ENCODE results near the gene MRAP.

The MRAP gene

DNA sequence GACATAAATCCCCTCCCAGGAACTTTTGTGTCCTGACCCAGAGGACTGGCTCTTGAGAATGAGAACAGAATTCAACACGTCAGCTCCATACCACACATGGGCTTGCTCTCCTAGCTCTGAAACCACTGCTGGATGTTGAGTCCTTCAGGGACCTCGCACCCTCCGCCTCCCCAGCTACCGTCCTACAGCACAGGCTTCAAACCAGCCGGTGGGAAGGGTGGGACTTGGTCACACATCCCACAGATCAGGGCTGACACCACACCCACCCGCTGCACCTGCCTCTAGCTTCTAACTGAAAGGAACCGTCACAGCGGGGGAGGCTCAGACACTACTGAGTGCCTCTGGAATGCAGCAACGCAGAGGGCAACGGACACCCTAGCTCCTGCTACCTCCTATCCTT is 24.0 kb downstream of the MRAP start:
- no peaks in the 10 kb centered on the region for H3K9me3 Mint-ChIP-seq
- peaks cover 49% of the 10 kb centered on the region for H3K36me3 Mint-ChIP-seq (ENCODE audit: low read depth)
- H3K4me1 Mint-ChIP-seq (ENCODE audit: low read depth), result no peaks in the 10 kb centered on the region
- H3K4me3 Mint-ChIP-seq, result no peak overlapping the region
- H3K27me3 Mint-ChIP-seq (ENCODE audit: low read depth), result no peaks in the 10 kb centered on the region
- H3K27ac Mint-ChIP-seq, result no peak overlapping the region

- Mint-ChIP-seq H3K36me3 (ENCODE audit: low read depth) (peaks cover 41% of the 10 kb centered on the region), H3K27ac (no peak overlapping the region), H3K27me3 (ENCODE audit: low read depth) (no peaks in the 10 kb centered on the region), H3K9me3 (no peaks in the 10 kb centered on the region), H3K4me3 (no peak overlapping the region), H3K4me1 (ENCODE audit: low read depth) (no peaks in the 10 kb centered on the region)
These were observed 27.1 kb downstream of the MRAP start for GRCh38 chr21:32325706-32326105.

GRCh38 chr21:32328595-32328994 is 29.9 kb downstream of the MRAP start:
- no peak overlapping the region for H3K27ac Mint-ChIP-seq
- H3K9me3 Mint-ChIP-seq, result no peaks in the 10 kb centered on the region
- H3K4me1 Mint-ChIP-seq (ENCODE audit: low read depth), result peaks cover 2% of the 10 kb centered on the region

GRCh38 chr21:32329331-32329730 is 30.7 kb downstream of the MRAP start:
- Mint-ChIP-seq H3K36me3 (ENCODE audit: low read depth) (peaks cover 54% of the 10 kb centered on the region), H3K27me3 (ENCODE audit: low read depth) (no peaks in the 10 kb centered on the region), H3K27ac (no peak overlapping the region), H3K9me3 (no peaks in the 10 kb centered on the region), H3K4me3 (no peak overlapping the region), H3K4me1 (ENCODE audit: low read depth) (peaks cover 2% of the 10 kb centered on the region)

More at GRCh38 chr21:32328595-32328994, 29.9 kb downstream of the MRAP start:
- Mint-ChIP-seq H3K4me3 (no peak overlapping the region), H3K36me3 (ENCODE audit: low read depth) (peaks cover 55% of the 10 kb centered on the region), H3K27me3 (ENCODE audit: low read depth) (no peaks in the 10 kb centered on the region)

DNA sequence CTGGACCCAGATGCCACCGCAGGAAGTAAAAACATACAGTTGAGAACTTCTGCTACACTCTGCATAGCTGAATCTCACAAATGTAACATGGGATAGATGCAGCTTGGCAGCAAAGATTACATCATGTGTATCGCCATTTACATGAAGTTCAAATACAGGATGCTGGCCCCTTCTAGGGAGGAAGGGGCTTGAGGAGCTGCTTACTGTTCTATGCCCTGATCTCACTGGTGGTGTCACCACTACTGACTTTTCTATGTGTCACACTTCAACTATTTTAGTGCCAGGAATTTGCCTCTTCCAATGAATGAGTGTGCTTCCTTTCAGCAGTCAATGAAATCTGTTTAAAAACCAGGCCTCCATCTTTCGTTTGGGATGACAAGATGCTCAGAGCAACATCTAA is 31.1 kb downstream of the MRAP start:
- H3K36me3 Mint-ChIP-seq (ENCODE audit: low read depth), result peaks cover 51% of the 10 kb centered on the region
- peaks cover 2% of the 10 kb centered on the region for H3K4me1 Mint-ChIP-seq (ENCODE audit: low read depth)

DNA sequence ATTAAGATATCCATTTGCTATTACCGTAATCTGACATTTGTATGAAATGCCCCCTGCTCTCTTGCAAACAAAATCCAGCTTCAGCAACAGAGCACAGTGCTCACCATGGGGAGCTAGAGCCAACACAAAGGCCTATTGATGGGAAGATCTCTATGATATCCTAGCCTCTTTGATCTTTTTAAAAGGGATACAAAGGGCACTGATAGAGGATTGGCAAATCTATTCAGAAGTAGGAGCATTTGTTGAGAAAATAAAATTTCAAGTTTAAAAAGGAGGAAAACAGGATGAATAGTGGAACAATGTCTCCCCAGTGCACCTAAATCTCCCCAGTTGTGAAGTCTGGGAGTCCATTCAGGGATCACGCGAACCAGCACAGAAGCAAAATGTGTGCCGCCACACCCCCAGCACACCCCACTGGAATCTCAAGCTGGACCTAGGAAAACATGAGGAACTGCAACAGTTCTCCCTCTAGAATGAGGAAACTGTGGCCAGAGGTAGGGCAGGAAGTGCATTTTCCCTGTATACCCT is 32.2 kb downstream of the MRAP start:
- no peak overlapping the region for H3K4me3 Mint-ChIP-seq

More for the DNA sequence above, 31.1 kb downstream of the MRAP start:
- Mint-ChIP-seq H3K4me3 (no peak overlapping the region), H3K27me3 (ENCODE audit: low read depth) (no peaks in the 10 kb centered on the region), H3K27ac (no peak overlapping the region), H3K9me3 (no peaks in the 10 kb centered on the region)

GRCh38 chr21:32331444-32332305 is 33.0 kb downstream of the MRAP start:
- Mint-ChIP-seq H3K9me3 (no peaks in the 10 kb centered on the region), H3K27me3 (ENCODE audit: low read depth) (no peaks in the 10 kb centered on the region), H3K36me3 (ENCODE audit: low read depth) (peaks cover 50% of the 10 kb centered on the region), H3K27ac (no peak overlapping the region), H3K4me3 (no peak overlapping the region), H3K4me1 (ENCODE audit: low read depth) (peaks cover 2% of the 10 kb centered on the region)

More for the DNA sequence above, 32.2 kb downstream of the MRAP start:
- no peaks in the 10 kb centered on the region for H3K9me3 Mint-ChIP-seq
- H3K36me3 Mint-ChIP-seq (ENCODE audit: low read depth), result peaks cover 51% of the 10 kb centered on the region
- peaks cover 2% of the 10 kb centered on the region for H3K4me1 Mint-ChIP-seq (ENCODE audit: low read depth)
- no peak overlapping the region for H3K27ac Mint-ChIP-seq
- no peaks in the 10 kb centered on the region for H3K27me3 Mint-ChIP-seq (ENCODE audit: low read depth)

GRCh38 chr21:32332463-32332951 is 33.9 kb downstream of the MRAP start:
- no peak overlapping the region for H3K4me3 Mint-ChIP-seq
- peaks cover 2% of the 10 kb centered on the region for H3K4me1 Mint-ChIP-seq (ENCODE audit: low read depth)
- no peaks in the 10 kb centered on the region for H3K27me3 Mint-ChIP-seq (ENCODE audit: low read depth)
- peaks cover 51% of the 10 kb centered on the region for H3K36me3 Mint-ChIP-seq (ENCODE audit: low read depth)
- no peaks in the 10 kb centered on the region for H3K9me3 Mint-ChIP-seq
- no peak overlapping the region for H3K27ac Mint-ChIP-seq

DNA sequence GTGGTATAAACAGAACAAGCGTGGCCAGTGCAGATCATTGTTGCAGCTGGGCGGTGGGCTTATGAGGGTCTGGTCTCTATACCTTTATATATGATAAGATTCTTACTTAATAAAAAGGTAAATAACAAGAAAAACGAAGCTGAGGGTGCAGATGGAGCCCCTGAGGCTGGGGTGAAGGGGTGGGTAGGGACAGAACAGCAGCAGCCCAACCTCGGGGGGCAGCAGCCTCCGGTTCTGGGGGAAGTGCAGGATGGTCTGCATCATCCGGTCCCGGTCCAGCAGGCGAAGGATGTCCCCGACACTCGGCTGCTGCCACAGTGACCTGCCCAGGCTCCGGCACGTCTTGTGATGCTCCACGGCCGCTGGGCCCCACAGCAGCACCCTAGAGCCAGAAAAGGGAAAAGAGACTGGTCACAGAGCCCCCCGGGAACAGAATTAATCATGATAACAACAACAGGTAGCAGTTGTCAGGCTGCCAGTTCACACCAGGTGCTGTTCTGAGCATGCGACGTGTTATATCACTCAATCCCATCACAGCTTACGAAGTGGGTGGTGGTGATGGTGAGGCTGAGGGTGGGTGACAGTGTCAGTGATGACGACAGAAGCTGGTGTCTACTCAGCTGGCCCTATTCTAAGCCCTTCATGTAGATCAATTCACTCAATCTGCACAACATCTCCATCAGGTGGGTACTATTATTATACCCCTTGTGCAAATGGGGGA is 35.5 kb downstream of the MRAP start:
- Mint-ChIP-seq H3K27ac (no peak overlapping the region), H3K36me3 (ENCODE audit: low read depth) (peaks cover 56% of the 10 kb centered on the region), H3K4me1 (ENCODE audit: low read depth) (peaks cover 2% of the 10 kb centered on the region), H3K27me3 (ENCODE audit: low read depth) (no peaks in the 10 kb centered on the region), H3K4me3 (no peak overlapping the region), H3K9me3 (no peaks in the 10 kb centered on the region)

- Mint-ChIP-seq H3K4me3 (no peak overlapping the region), H3K27me3 (ENCODE audit: low read depth) (no peaks in the 10 kb centered on the region), H3K4me1 (ENCODE audit: low read depth) (peaks cover 2% of the 10 kb centered on the region), H3K27ac (no peak overlapping the region), H3K9me3 (no peaks in the 10 kb centered on the region), H3K36me3 (ENCODE audit: low read depth) (peaks cover 57% of the 10 kb centered on the region)
These were observed 36.4 kb downstream of the MRAP start for GRCh38 chr21:32334980-32335531.

- no peak overlapping the region for H3K27ac Mint-ChIP-seq
- H3K36me3 Mint-ChIP-seq (ENCODE audit: low read depth), result peaks cover 54% of the 10 kb centered on the region
- H3K9me3 Mint-ChIP-seq, result no peaks in the 10 kb centered on the region
- H3K4me3 Mint-ChIP-seq, result no peak overlapping the region
- H3K4me1 Mint-ChIP-seq (ENCODE audit: low read depth), result peaks cover 2% of the 10 kb centered on the region
- H3K27me3 Mint-ChIP-seq (ENCODE audit: low read depth), result no peaks in the 10 kb centered on the region
These were observed 37.2 kb downstream of the MRAP start for GRCh38 chr21:32335601-32336575.

DNA sequence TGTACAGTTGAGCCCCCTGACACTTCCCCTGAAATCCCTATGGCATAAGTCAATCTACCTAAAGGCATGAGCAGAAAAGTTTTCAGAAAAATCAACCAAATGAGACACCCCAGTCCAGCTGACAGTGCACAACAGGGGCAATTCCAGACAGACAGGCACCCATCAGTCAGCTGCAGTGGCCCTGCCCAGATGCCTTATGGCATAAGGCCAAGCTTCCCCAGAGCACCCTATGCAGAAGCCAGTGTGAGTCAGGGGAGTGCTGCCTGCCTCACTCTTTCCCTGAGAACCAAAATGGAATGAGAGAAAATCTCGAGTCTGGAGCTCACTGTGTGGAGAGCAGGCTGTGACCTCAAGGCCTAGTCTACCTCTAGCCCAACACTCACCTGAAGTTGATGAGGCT is 38.1 kb downstream of the MRAP start:
- H3K4me1 Mint-ChIP-seq (ENCODE audit: low read depth), result peaks cover 2% of the 10 kb centered on the region
- H3K27me3 Mint-ChIP-seq (ENCODE audit: low read depth), result no peaks in the 10 kb centered on the region
- H3K27ac Mint-ChIP-seq, result no peak overlapping the region
- H3K4me3 Mint-ChIP-seq, result no peak overlapping the region
- no peaks in the 10 kb centered on the region for H3K9me3 Mint-ChIP-seq
- peaks cover 55% of the 10 kb centered on the region for H3K36me3 Mint-ChIP-seq (ENCODE audit: low read depth)

GRCh38 chr21:32337206-32337605 is 38.6 kb downstream of the MRAP start:
- Mint-ChIP-seq H3K27me3 (ENCODE audit: low read depth) (no peaks in the 10 kb centered on the region), H3K27ac (no peak overlapping the region), H3K4me3 (no peak overlapping the region), H3K9me3 (no peaks in the 10 kb centered on the region), H3K4me1 (ENCODE audit: low read depth) (peaks cover 2% of the 10 kb centered on the region), H3K36me3 (ENCODE audit: low read depth) (peaks cover 52% of the 10 kb centered on the region)
